Lung (tissue), 12 donors: ENCODE data around the gene TRIM3. TPM values are rescaled to one million over a fixed set of nuclear protein-coding genes. Genes with fewer than 3 reads are reported as not detected.

Experiments used
- ATAC-seq: fragments of 200-7000 bp; cut with Tn5 transposase; one replicate; pipeline ENCODE4 v1.9.1; 2020; ENCODE audit warnings: moderate number of reproducible peaks; ENCODE audit not compliant: insufficient read depth, low FRiP score
- DNase-seq, 3 donors: peaks; one replicate each; pipeline ENCODE4 v3.0.0-alpha.2; 2013 to 2017
- H3K27ac ChIP-seq, 2 donors: one replicate each; pipeline ENCODE4 v1.5.1; 2013; ENCODE audit warnings: mild to moderate bottlenecking in 2 of 2, moderate library complexity in 2 of 2, control low read depth in 1 of 2, inconsistent platforms in 1 of 2, low read depth in 1 of 2, low read length in 1 of 2
- H3K27me3 ChIP-seq, 3 donors: one replicate each; pipeline ENCODE4 v1.5.1; 2013; ENCODE audit warnings: low read length in 2 of 3; ENCODE audit not compliant: control insufficient read depth in 3 of 3, insufficient read depth in 3 of 3
- H3K36me3 ChIP-seq, 4 donors: one replicate each; pipeline ENCODE4 v1.5.1; 2013; ENCODE audit warnings: low read length in 4 of 4, mild to moderate bottlenecking in 1 of 4, moderate library complexity in 1 of 4; ENCODE audit not compliant: control insufficient read depth in 4 of 4, insufficient read depth in 4 of 4
- H3K4me1 ChIP-seq, 5 donors: one replicate each; pipeline ENCODE4 v1.5.1; 2013; ENCODE audit warnings: low read length in 5 of 5, mild to moderate bottlenecking in 2 of 5, moderate library complexity in 1 of 5; ENCODE audit not compliant: control insufficient read depth in 5 of 5, insufficient read depth in 5 of 5
- H3K4me3 ChIP-seq: one replicate; pipeline ENCODE4 v1.5.1; 2013; ENCODE audit warnings: mild to moderate bottlenecking, control low read depth, moderate library complexity
- H3K9ac ChIP-seq, 2 donors: one replicate each; pipeline ENCODE4 v1.5.1; 2013; ENCODE audit warnings: low read length in 2 of 2, control low read depth in 1 of 2; ENCODE audit not compliant: insufficient read depth in 1 of 2
- H3K9me3 ChIP-seq, 4 donors: one replicate each; pipeline ENCODE4 v1.5.1; 2013; ENCODE audit warnings: low read length in 3 of 4, mild to moderate bottlenecking in 1 of 4, moderate library complexity in 1 of 4; ENCODE audit not compliant: control insufficient read depth in 4 of 4, insufficient read depth in 3 of 4
- CTCF ChIP-seq: IDR thresholded peaks from 2 replicates; pipeline ENCODE4 v1.5.1; 2012; ENCODE audit warnings: mild to moderate bottlenecking; ENCODE audit errors: control extremely low read depth, extremely low read depth
- WGBS, 2 donors: extraction: QIAGEN DNeasy Blood & Tissue Kit; methylation state at CpG; one replicate each; pipeline ENCODE4 v1.1.7; 2013; 5-methylcytosine and 5-hydroxymethylcytosine counted together
- polyA plus RNA-seq, 2 donors: library from polyadenylated mRNA; stranded (reverse); fragments of 200-250 nt; gene quantifications; one replicate each; pipeline ENCODE4 v1.2.1, GENCODE V29; 2013
- total RNA-seq, 2 donors: library from RNA; depleted of rRNA in 1 of 2; stranded (reverse); fragments of >200 nt in 1 of 2; gene quantifications; one replicate each; pipeline ENCODE4 v1.2.1, GENCODE V29; 2014 to 2021
- donor health status: control.
- donor health status: control.
- donor health status: Bipolar disorder and iron deficiency.
- donor health status: healthy.
- donor health status: DM: yes; HTN: yes; CAD: no.

The TRIM3 gene
- total and polyA plus RNA-seq, 4 donors = 15.7 to 29.0 (median 22.4) TPM

GRCh38 chr11:6443269-6444003, 30.3 kb downstream of the TRIM3 start:
- Histone ChIP-seq H3K27ac (no peak overlapping the region), H3K27me3 (no peaks in the 10 kb centered on the region), H3K36me3 (peaks cover 0 to 7% (median 2%) of the 10 kb centered on the region in 4 donors), H3K9ac (no peak overlapping the region), H3K4me1 (no peaks in the 10 kb centered on the region), H3K9me3 (no peaks in the 10 kb centered on the region), H3K4me3 (no peak overlapping the region)
- TF ChIP-seq CTCF = peak; percentile 55
- DNase-seq (peak; percentile 49 to 56 (median 53)), ATAC-seq (peak; percentile 82)
- 28 to 29% methylated on average over 5 of the region's 5 CpGs for WGBS, 2 donors

GRCh38 chr11:6442441-6442840, 31.3 kb downstream of the TRIM3 start:
- Histone ChIP-seq H3K27me3 (no peaks in the 10 kb centered on the region), H3K27ac (no peak overlapping the region), H3K4me1 (no peaks in the 10 kb centered on the region), H3K36me3 (peaks cover 0 to under 1% (median 0%) of the 10 kb centered on the region in 4 donors), H3K4me3 (no peak overlapping the region), H3K9ac (no peak overlapping the region), H3K9me3 (no peaks in the 10 kb centered on the region)
- 84 to 89% methylated on average over 4 of the region's 4 CpGs for WGBS, 2 donors
- no peak for TF ChIP-seq CTCF
- ATAC-seq (no peak), DNase-seq (no peak)

- Histone ChIP-seq H3K4me1 (no peaks in the 10 kb centered on the region), H3K9ac (no peak within 1 kb of the TSS), H3K4me3 (no peak within 1 kb of the TSS), H3K27me3 (no peaks in the 10 kb centered on the region), H3K27ac (peak within 1 kb of the TSS in 1 of 2 donors; percentile 24), H3K9me3 (no peaks in the 10 kb centered on the region), H3K36me3 (no peaks in the 10 kb centered on the region)
- TF ChIP-seq CTCF = no peak
- ATAC-seq = no peak
- DNase-seq = no peak
- 74 to 80% methylated on average over 3 of the region's 3 CpGs for WGBS, 2 donors
Observed at GRCh38 chr11:6440906-6441358, 32.8 kb downstream of the TRIM3 start, which contains the start of gene HPX. Gene HPX (minus strand): TSS chr11:6440987. CDS start chr11:6440963, 24 bp downstream.
